PFSK-1 (cell line): ENCODE measurements around the gene BAK1. TPM values are rescaled to one million over a fixed set of nuclear protein-coding genes. Genes with fewer than 3 reads are reported as not detected.
A peak's percentile ranks its signal among the peaks of the same experiment; 100 is the strongest.

Experiments
- FOXP2 ChIP-seq: optimal IDR thresholded peaks from 2 replicates; pipeline ENCODE3; 2011; ENCODE audit warnings: borderline replicate concordance, control low read depth, inconsistent platforms; ENCODE audit not compliant: insufficient read depth; ENCODE audit errors: extremely low read length, extremely low read depth
- POLR2AphosphoS5 ChIP-seq: IDR thresholded peaks from 2 replicates; pipeline ENCODE4 v1.6.1; 2012; ENCODE audit warnings: low read depth, mild to moderate bottlenecking, control low read depth, low read length, moderate library complexity
- REST ChIP-seq, 2 experiments: IDR thresholded peaks; 2 replicates each; pipeline versions ENCODE4 v1.6.1 to v1.8.0; 2011 to 2012; ENCODE audit warnings: low read depth in 2 of 2, low read length in 2 of 2, control low read depth in 1 of 2, inconsistent platforms in 1 of 2, mild to moderate bottlenecking in 1 of 2, moderate library complexity in 1 of 2; ENCODE audit not compliant: insufficient read depth in 1 of 2
- SIN3A ChIP-seq: IDR thresholded peaks from 2 replicates; pipeline ENCODE4 v1.6.1; 2012; ENCODE audit warnings: mild to moderate bottlenecking, low read length, moderate library complexity, borderline replicate concordance; ENCODE audit not compliant: insufficient read depth
- TAF1 ChIP-seq: IDR thresholded peaks from 2 replicates; pipeline ENCODE4 v1.6.1; 2012; ENCODE audit warnings: low read length, control low read depth, borderline replicate concordance; ENCODE audit not compliant: insufficient read depth
- polyA plus RNA-seq: library from polyadenylated mRNA; unstranded; fragments of >200 nt; gene quantifications from one replicate; pipeline ENCODE4 v1.2.1, GENCODE V29; 2012; ENCODE audit warnings: low read depth, missing spikeins; ENCODE audit not compliant: insufficient read length

The BAK1 gene
- 47.4 TPM for polyA plus RNA-seq

GRCh38 chr6:33579828-33580714 lies at the start of gene BAK1:
BAK1 (minus strand) TSS chr6:33580276; CDS start chr6:33577604, 2,672 bp downstream.
- TF ChIP-seq TAF1 = 0 out of 2 replicates have a peak, but pooled peaks have one; percentile 64
- no peak for TF ChIP-seq SIN3A
- 0 out of 4 replicates have a peak, but pooled peaks of 1 of the 2 experiments have one; percentile 8 for TF ChIP-seq REST (IDR thresholded peaks at IDR 0.05; ENCODE audit: insufficient read depth in 1 of 2, low read depth in 2 of 2, low read length in 2 of 2)
- peak; percentile 46 for TF ChIP-seq FOXP2
- TF ChIP-seq POLR2AphosphoS5 = peak; percentile 77

GRCh38 chr6:33628401-33628964 lies 48.4 kb upstream of the BAK1 start:
- TF ChIP-seq TAF1 (no peak), FOXP2 (no peak), REST (IDR thresholded peaks at IDR 0.05; ENCODE audit: insufficient read depth in 1 of 2, low read depth in 2 of 2, low read length in 2 of 2) (no peak), POLR2AphosphoS5 (no peak), SIN3A (no peak)

- TF ChIP-seq TAF1 (no peak), SIN3A (no peak), REST (IDR thresholded peaks at IDR 0.05; ENCODE audit: insufficient read depth in 1 of 2, low read depth in 2 of 2, low read length in 2 of 2) (no peak), FOXP2 (no peak), POLR2AphosphoS5 (no peak)
Observed at GRCh38 chr6:33627876-33628275, 47.8 kb upstream of the BAK1 start.

- TF ChIP-seq REST (IDR thresholded peaks at IDR 0.05; ENCODE audit: insufficient read depth in 1 of 2, low read depth in 2 of 2, low read length in 2 of 2) = no peak
- no peak for TF ChIP-seq TAF1
- TF ChIP-seq POLR2AphosphoS5 = no peak
Observed at GRCh38 chr6:33624856-33625255, 44.8 kb upstream of the BAK1 start.
